GM10847 (cell line): ENCODE measurements around the gene OR3A1.

ENCODE experiments used
- POLR2A ChIP-seq: IDR thresholded peaks from 2 replicates; pipeline ENCODE4 v1.6.1; 2011; ENCODE audit not compliant: insufficient read length; ENCODE audit errors: extremely low read depth

Gene OR3A1

GRCh38 chr17:3298260-3298659 lies at the start of gene OR3A1:
TSS of gene OR3A1 (minus strand) at chr17:3298360. CDS start at chr17:3292582, 5,778 bp downstream.
- TF ChIP-seq POLR2A, result no peak

- no peak for TF ChIP-seq POLR2A
Measured at GRCh38 chr17:3335876-3336275, 37.7 kb upstream of the OR3A1 start.

GRCh38 chr17:3318336-3318735 lies 20.2 kb upstream of the OR3A1 start:
- TF ChIP-seq POLR2A, result no peak

- TF ChIP-seq POLR2A, result no peak
Measured at GRCh38 chr17:3316836-3317235, 18.7 kb upstream of the OR3A1 start.

GRCh38 chr17:3308603-3309002 lies 10.4 kb upstream of the OR3A1 start:
- TF ChIP-seq POLR2A, result no peak

GRCh38 chr17:3295632-3296031 lies 2.5 kb downstream of the OR3A1 start:
- no peak for TF ChIP-seq POLR2A

- TF ChIP-seq POLR2A, result no peak
Measured at GRCh38 chr17:3282901-3283300, 15.3 kb downstream of the OR3A1 start.

- no peak for TF ChIP-seq POLR2A
Measured at GRCh38 chr17:3276126-3276525, 22.0 kb downstream of the OR3A1 start.

- TF ChIP-seq POLR2A, result no peak
Measured at GRCh38 chr17:3271072-3271848, 26.9 kb downstream of the OR3A1 start.

- TF ChIP-seq POLR2A, result no peak
Measured at GRCh38 chr17:3260600-3260999, 37.6 kb downstream of the OR3A1 start.

- no peak for TF ChIP-seq POLR2A
Measured at GRCh38 chr17:3260163-3260562, 38.0 kb downstream of the OR3A1 start.

- no peak for TF ChIP-seq POLR2A
Measured at GRCh38 chr17:3256575-3256974, 41.6 kb downstream of the OR3A1 start.
